ENCODE measurements around the gene GASK1A.

The GASK1A gene

DNA sequence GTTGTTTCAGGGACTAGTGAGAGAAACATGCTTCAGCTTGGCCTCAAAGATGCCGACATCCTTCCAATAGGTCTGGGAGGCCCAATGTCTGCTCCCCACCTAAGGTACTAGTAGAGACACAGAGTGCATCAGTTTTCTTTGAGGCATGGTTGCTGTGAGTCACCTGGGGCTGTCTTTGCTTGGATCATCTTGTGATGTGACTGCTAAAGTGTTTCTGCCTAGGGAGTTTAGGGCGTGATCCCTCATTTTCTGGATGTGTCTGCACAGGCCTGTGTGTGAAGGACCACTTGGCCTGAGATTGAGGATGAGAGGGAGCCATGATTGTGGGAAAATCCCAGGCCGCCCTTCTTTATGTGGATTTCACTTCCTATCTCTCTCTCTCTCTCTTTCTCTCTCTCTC lies 4.8 kb downstream of the GASK1A start:
- no peak for DNase-seq

DNA sequence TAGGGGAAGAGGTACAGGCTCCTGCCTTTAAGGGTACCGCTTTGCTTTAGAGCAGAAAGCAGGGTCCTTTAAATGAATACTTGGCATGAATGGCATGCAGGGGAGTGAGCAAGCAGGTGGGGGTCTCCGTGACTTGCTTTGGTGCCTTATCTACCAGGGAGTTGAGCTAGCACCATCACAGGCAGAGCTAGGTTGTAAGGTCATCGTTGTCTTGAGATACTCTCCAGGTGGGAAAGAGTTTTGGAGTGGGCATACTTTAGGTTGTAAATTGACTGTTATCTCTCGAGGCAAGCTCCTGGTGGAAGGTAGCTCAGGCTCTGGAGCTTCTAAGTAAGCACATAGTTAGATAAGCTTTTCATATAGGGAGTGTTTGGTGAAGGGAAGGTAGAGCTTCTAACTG lies 5.6 kb downstream of the GASK1A start:
- DNase-seq = no peak

DNA sequence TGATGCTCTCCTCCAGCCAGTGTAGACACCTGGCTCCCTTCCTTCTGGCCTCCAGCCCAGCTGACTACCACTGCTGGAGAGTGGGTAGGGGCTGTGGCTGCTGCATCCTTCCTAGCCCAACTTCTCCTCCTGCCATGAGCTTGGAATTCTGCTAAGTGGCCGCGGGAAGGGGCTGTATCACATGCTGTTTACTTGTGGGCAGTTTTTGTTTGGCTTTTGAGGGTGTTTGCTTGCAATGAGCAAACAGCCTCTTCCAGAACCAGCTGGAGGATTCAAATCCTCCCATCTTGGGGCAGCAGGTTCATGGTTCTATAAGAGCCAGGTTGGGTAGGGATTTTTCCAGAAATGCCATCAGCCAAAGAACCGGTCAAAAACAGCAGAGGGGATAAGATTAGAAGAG lies 9.0 kb downstream of the GASK1A start:
- DNase-seq = no peak

DNA sequence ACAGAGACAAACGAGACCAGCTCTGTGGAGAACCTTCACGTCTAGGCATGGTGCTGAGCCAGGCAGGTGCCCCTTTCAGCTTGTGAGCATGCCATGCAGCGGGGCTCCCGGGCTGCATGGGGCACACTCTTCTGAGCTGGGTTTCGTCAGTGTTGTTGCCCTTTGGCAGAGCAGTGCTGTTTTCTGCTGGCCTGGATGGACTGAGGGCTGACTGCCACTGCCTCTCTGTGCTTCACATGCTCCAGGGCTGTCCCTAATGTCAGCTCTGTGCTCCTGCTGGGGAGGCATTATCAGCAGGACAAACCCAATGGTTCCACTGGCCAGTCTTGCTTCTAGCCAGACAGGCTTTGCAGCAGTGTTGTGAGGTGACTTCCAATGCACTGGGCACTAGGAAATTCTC lies 9.5 kb downstream of the GASK1A start:
- no peak for DNase-seq

DNA sequence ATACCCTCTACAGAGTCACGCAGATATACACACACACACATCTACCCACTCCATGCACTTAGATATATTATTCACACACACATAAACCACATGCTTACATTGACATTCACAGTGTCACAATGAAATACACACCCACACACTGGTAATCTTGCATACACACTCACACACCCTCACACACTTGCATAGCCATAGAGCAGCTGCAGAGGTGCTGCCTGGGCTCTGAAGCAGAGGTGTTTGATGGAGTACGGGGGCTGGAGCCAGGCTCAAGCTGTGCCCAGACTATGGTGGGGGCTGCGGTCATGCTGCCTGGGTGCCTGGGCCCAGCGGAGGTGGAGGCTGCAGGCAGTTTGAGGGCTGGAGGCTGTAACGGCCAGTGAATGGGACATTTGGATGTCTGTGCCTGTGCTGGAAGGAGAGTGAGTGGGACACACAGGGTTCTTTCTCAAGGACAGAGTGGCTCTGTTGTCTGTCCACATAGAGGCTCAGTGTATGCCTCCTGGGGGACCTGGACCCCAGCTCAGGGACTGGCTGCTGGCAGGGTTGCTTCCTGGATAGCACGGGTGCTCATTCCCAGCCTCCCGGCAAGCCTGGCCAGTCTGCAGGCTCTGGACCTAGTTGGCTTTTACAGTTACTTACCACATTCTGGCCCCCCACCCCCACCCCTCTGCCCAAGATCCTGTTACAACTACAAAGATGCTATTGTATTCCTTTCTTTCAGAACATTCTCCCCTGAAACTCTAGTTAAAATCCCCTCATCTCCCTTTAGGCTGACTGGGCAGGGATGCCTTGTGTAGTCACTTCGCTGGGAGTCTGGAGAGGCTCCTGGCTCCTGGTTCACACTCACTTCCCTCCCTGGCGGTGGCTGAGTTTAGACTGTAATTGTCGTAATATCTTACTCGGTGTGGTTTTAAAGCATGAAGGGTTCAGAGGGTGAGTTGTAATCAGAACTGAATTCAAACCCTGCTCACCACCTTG lies 12.5 kb downstream of the GASK1A start:
- no peak for DNase-seq

DNA sequence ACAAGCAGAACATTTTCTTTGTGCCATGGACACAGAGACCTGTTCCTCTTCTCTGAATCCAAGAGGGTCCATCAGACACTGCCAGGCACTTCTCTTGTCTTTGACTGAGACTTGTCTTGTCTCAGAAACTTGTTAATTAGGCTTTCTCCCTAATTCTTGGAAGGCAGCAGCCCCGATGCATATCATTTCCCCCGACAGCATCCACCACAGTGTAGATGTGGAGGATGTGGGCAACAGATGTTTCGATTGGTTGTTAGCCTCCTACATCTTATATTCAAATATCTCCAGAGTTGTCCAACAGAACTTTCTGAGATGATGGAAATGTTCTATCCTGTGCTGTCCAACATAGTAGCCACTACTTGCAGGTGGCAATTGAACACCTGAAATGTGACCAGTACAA lies 15.5 kb downstream of the GASK1A start:
- DNase-seq = no peak

DNA sequence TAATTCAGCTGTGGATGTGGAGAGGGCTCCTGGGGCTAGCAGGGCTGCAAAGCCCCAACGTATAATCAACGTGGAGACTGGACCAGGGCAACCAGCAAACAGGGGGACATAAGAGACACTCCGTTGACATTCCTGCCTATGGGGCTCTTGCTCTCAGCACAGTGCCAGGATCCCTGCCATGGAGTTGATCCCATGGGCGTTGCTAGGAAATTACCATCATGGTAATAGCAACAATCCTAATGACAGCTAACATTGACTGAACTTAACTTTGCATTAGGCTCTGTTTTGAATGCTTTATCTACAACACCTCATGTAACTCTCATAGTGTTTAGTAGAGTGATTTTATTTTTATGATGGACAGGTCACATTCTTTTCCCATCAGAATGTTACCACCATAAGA lies 16.9 kb downstream of the GASK1A start:
- DNase-seq = no peak

DNA sequence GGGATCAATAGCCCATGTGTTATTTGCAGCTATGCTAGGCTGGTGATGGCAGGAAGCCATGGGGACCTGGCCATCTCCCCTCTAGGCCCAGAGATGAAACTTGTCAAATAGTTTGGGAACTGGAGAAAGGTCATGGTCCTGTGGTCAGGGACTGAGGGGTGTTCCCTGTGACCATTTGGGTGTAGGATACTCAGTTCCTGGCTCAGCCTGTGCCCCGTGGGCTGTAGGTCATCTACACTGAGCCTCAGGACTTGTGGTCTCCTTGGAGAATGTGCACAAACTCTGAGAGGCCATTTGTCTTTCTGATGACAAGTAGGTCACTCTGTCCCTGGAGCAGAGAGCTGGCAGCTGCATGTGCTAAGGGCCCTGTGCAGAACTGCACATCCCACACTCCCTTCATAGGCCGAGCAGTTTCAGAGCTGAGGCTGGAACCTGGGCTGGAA lies 17.5 kb downstream of the GASK1A start:
- no peak for DNase-seq

DNA sequence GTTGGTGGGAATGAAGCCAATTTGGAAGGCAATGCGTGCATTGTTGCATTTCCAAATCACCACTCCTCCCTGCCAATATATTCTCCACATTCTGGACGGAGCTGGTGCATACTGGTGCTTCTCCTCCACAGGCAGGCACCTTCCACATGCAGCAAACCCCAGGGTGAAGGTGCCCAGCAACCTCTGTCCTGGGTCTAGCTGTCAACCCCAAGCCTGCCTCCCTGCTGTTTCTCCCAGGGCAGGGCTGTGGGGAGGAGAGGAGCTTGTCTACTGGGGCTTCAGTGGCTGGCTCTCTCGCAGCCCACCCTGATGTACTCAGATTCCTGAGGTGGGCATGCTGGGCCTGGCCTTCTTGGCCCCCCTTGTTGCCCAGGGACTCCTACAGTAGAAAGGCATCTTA lies 20.1 kb downstream of the GASK1A start:
- no peak for DNase-seq

DNA sequence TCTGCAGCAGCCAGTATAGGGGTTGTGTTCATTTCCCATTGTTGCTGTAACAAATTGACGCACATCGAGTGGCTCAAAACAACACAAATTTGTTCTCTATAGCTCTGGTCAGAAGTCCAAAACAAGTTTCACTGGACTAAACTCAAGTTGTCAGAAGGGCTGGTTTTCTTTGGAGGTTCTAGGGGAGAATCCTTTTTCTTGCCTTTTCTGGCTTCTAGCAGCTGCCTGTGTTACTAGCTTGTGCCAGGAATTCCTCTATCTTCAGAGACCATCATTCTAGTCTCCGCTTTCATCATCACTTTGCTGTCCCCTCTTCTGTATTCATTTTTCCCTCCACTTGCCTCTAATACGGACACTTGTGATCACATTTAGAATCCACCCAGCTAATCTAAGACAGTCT lies 20.5 kb downstream of the GASK1A start:
- no peak for DNase-seq

DNA sequence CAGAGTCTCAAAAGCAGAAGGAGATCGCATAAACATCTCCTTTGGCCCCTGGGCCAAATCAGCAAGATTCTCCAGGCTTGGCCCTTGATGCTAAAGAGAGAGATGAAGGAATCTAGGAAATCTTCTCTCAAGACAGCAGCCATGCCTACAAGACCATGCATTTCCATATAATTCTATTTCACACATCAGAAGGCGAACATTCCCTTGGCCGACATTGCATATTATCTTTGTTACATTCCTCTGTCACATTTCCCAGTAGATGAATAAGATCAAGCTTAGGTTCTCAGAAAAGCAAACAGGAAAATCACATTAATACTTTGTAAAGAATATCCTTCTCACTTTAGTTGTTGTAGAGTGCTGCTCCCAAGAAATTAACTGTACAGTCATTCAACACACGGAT lies 21.3 kb downstream of the GASK1A start:
- DNase-seq = no peak

DNA sequence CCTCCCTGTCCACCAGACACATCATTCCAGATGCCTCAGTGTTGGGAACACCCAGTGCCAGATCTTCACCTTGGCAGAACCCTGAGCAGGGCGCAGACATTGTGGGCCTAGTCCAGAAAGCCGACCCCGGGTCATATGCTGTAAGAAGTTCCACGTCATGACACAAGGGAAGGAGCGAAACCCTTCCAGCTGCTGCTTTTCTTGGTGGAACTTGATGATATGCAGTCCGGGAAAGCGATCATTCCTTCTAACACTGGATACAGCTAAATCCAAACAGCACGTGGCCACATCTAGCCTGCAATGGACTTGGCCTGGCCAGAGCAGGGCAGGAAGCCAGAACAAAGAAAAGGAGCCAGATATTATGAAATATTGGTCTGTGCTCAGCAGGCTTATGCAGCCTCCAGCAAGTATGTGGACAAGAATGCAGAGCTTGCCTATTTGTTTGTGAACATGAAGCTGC lies 22.0 kb downstream of the GASK1A start:
- no peak for DNase-seq

DNA sequence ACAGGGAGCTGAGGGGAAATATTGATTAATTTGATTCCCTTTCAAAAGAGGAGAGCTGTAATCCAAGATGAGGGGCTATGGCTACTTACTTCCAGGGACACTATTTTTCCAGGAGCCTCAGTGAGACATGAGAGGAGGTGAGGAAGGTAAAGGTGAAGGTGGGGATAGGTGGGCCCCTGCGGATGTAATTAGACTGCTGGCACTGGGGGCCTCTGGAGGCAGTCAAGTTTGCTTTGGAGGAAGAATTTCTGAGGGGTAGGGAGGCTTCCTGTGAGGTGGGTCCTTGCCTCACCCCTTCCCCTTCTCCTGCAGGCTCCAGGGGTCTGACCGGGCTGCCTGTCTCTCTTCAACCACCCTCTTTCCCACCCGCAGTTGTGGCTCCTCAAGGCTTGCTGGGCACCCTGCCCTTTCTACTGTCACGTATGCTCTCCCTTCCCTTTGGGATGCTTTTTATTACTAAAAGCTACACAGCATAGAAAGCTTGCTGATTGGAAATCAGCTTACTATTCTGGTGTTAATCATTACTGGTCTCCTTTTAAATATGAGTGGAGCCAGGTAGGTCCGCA lies 22.5 kb downstream of the GASK1A start:
- no peak for DNase-seq

DNA sequence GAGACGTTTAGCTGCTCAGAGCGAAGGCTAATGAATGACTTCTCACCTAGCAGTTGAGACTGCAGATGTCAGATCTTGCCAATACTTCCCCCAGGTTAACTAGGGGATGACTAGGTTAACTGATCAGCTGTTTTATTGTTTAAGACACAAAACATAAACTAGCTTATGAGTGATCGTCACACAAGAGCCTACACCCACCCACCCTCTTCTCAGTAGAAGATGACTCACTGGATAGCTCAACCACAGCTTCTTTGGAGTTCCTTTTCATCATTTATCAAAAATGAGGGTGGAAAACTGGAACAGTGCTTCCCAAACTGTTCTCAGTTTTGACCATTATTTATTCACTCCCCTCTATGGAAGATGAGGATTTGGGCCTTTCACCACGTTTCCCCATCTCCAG lies 25.2 kb downstream of the GASK1A start:
- DNase-seq = no peak

DNA sequence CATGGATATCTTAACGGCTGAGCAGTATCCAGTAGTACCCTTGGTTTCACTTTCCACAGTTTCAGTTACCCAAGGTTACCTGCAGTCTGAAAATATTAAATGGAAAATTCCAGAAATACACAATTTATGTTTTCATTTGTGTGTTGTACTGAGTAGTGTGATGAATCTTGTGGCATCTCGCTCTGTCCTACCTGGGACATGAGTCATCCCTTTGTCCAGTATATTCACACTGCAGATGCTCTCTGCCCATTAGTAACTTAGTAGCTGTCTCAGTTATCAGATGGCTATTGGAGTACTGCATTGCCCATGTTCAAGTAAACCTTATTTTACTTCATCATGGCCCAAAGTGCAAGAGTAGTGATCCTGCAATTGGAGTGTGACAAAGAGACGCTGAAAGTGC lies 26.1 kb downstream of the GASK1A start:
- no peak for DNase-seq

DNA sequence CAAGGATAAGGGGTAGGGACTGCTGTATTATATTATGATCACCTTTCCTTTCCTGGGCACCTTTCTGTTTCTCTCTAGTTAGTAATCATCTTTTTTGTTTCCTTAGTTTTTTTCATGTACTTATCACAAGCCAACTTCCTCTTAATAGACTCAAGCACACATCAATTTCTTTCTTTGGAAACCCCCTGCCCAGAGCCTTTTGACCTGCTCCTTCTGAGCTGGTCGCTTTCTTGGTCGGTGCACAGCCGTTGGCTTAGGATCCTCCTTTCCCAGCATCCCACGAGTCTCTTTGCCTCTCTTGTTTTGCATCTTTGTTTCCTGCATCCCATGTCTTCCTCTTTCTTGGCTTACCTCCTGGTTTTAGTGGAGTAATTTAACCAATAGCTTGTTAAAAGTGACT lies 26.9 kb downstream of the GASK1A start:
- no peak for DNase-seq

DNA sequence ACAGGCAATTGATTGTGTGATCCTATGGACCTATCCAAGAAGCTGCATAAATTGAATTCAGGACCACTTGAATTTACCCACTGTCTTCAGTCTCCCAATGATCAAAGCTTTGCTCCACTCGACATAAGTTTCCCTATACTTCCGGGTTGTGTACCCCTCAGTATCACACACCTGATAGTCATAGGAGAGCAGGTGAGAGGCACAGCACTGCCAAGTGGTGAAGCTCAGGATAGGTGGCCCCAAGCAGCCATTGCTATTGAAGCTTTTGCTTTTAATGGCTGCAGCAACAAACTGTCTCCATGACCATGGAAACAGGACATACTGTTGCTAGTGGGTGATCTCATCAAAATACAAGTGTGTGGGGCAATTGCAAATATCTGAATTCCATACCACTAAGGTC lies 27.7 kb downstream of the GASK1A start:
- DNase-seq = no peak

DNA sequence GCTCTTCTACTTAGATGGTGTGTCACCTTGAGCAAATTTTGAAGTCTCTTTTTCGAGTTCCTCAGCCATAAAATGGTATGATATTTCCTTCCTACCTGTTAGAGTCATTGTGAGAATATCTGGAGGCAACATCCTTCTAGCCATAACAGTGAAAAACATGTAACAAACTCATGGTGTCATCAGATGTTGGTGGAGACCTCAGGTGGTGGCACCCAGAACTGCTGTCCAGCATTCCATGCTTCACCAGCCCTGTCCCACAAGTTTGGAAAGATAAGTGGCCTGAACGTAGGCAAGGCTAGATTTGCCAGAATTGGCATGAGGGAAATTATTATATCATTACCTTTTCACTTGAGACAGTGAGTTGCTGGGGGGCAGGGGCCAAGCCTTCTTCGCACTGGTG lies 30.4 kb downstream of the GASK1A start:
- DNase-seq = no peak

DNA sequence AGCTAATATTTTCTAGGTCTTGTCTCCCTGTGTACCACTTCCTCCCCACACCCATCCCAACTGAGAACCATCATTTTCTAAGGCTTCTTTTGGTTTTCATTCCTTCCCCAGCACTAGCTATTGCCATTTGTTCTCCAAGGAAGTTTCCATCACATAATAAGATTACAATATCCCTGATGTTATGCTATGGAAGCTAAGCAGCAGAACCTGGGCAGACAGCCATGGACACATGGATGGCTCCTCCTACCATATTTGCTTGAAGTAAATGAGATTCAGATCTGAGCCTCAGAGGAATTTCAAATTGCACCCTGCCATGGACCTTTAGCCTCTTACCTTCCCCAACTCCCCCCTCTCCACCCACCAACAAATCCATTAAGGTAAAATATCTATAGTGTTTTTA lies 31.5 kb downstream of the GASK1A start:
- no peak for DNase-seq

DNA sequence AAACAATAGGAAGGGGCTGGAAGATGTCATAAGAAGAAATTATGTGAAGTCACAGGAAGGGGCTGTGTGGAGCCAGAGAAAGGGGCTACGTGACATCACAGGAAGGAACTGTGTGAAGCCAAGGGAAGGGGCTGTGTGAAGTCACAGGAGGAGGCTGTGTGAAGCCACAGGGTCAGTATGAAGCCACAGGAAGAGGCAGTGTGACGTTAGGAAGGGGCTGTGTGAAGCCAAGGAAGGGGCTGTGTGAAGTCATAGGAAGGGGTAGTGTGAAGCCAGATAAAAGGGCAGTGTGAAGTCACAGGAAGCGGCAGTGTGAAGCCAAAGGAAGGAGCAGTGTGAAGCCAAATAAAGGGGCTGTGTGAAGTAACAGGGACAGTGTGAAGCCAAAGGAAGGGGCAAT lies 32.5 kb downstream of the GASK1A start:
- DNase-seq = no peak

DNA sequence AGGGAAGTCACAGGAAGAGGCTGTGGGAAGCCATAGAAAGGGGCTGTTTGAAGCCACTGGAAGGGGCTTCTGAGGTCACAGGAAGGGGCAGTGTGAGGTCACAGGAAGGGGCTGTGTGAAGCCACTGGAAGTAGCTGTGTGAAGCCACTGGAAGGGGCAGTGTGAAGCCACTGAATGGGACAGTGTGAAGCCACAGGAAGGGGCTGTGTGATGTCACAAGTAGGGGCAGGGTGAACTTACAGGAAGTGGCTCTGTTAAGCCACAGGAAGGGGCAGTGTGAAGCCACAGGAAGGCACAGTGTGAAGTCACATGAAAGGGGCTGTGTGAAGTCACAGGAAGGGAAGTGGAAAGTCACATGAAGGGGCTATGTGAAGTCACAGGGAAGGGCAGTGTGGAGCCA lies 33.1 kb downstream of the GASK1A start:
- no peak for DNase-seq

DNA sequence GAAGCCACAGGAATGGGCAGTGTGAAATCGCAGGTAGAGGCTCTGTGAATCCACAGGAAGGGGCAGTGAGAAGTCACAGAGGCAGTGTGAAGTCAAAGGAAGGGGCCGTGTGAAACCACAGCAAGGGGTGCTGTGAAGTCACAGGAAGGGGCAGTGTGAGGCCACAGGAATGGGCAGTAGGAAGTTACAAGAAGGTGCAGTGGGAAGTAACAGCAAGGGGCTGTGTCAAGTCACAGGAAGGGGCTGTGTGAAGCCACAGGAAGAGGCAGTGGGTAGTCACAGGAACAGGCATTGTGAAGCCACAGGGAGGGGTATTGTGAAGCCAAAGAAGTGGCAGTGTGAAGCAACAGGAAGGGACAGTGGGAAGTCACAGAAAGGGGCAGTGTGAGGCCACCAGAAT lies 34.1 kb downstream of the GASK1A start:
- DNase-seq = no peak

DNA sequence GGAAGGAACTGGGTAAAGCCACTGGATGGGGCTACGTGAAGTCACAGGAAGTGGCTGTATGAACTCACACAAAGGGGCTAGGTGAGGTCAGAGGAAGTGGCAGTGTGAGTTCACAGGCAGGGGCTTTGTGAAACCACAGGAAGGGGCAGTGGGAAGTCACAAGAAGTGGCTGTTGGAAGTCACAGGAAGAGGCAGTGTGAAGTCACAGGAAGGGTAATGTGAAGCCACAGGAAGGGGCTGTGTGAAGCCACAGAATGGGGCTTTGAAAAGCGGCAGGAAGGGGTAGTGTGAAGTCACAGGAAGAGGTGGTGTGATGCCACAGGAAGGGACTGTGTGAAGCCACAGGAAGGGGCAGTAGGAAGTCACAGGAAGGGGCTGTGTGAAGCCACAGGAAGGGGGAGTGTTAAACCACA lies 34.6 kb downstream of the GASK1A start:
- no peak for DNase-seq

DNA sequence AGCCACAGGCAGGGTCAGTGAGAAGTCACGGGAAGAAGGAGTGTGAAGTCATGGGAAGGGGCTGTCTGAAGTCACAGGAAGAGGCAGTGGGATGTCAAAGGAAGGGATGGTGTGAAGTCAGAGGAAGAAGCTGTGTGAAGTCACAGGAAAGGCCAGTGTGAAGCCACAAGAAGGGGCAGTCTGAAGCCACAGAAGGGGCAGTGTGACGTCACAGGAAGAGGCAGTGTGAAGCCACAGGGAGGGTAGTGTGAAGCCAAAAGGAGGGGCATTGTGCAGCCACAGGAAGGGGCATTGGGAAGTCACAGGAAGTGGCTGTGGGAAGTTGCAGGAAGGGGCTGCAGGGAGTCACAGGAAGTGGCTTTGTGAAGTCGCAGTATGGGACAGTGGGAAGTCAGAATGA lies 35.1 kb downstream of the GASK1A start:
- DNase-seq = no peak

DNA sequence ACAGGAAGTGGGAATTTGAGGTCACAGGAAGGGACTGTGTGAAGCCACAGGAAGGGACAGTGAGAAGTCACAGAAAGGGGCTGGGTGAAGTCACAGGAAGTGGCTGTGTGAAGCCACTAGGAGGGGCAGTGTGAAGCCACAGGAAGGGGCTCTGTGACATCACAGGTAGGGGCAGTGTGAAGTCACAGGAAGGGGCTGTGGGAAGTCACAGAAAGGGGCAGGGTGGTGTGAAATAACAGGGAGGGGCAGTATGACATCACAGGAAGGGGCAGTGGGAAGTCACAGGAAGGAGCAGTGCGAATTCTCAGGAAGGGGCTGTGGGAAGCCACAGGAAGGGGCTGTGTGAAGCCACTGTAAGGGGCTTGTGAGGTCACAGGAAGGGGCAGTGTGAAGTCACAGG lies 35.8 kb downstream of the GASK1A start:
- DNase-seq = no peak
